K562 (cell line): Measurements from ENCODE around the gene GAL3ST3. TPM values are rescaled to one million over a fixed set of nuclear protein-coding genes. Genes with fewer than 3 reads are reported as not detected.

Experiments used
- ESRRA ChIP-seq: fragments of 450-650 bp; IDR thresholded peaks from 2 replicates; pipeline ENCODE4 v1.6.1; 2014; ENCODE audit warnings: low read depth, mild to moderate bottlenecking, moderate library complexity, borderline replicate concordance
- ETV1 ChIP-seq: fragments of 450-650 bp; conservative IDR thresholded peaks from 2 replicates; pipeline ENCODE4 v1.6.1; 2016; ENCODE audit warnings: missing genetic modification characterization, control low read depth, low read depth, missing compliant biosample characterization
- MAFG ChIP-seq: fragments of 450-650 bp; conservative IDR thresholded peaks from 2 replicates; pipeline ENCODE4 v1.6.1; 2016; ENCODE audit warnings: missing genetic modification characterization, missing compliant biosample characterization
- MYBL2 ChIP-seq, 2 experiments: fragments of 450-650 bp in 1 of 2; sonication (generic) in 1 of 2; formaldehyde crosslinking in 1 of 2; IDR thresholded peaks; 2 replicates each; pipeline versions ENCODE4 v1.6.1 to v1.8.1; 2017 to 2022; ENCODE audit warnings: borderline replicate concordance in 1 of 2, inconsistent platforms in 1 of 2, low read depth in 1 of 2, mild to moderate bottlenecking in 1 of 2, missing genetic modification reagents in 1 of 2, moderate library complexity in 1 of 2
- NFIC ChIP-seq: fragments of 450-650 bp; IDR thresholded peaks from 2 replicates; pipeline ENCODE4 v1.6.1; 2017; ENCODE audit warnings: mild to moderate bottlenecking, inconsistent platforms
- PHB2 ChIP-seq: fragments of 450-650 bp; IDR thresholded peaks from 2 replicates; pipeline ENCODE4 v1.6.1; 2017; ENCODE audit warnings: low read depth
- PPARD ChIP-seq: fragments of 250-450 bp; sonication (Bioruptor Pico); IDR thresholded peaks from 2 replicates; pipeline ENCODE4 v1.8.0; 2022; ENCODE audit warnings: inconsistent platforms, mild to moderate bottlenecking, moderate library complexity
- SAFB2 ChIP-seq: fragments of 200-400 bp; formaldehyde crosslinking; IDR thresholded peaks from 2 replicates; pipeline ENCODE4 v1.6.1; 2018; ENCODE audit warnings: borderline replicate concordance, low read length, low read depth, moderate library complexity; ENCODE audit not compliant: severe bottlenecking
- polyA plus RNA-seq, 8 experiments: library from polyadenylated mRNA; depleted of rRNA in 4 of 8; stranded (reverse) in 5 of 8; unstranded in 3 of 8; fragments of >200 nt; fragmentation: Nextera tagmentation in 2 of 8; fragmentation: Illumina TruSeq in 1 of 8; extraction: Ambion mirVana in 2 of 8; extraction: Trizol in 1 of 8; gene quantifications; 2 replicates each; pipeline versions ENCODE4 v1.2.1 to v1.2.3, GENCODE V29; 2011 to 2014; ENCODE audit warnings: inconsistent platforms in 1 of 8, missing spikeins in 1 of 8
- total RNA-seq, 7 experiments: library from RNA; depleted of rRNA in 6 of 7; stranded (reverse); fragments of >200 nt in 6 of 7; fragmentation: Illumina TruSeq in 2 of 7; extraction: Trizol in 2 of 7; gene quantifications; 2 replicates each; pipeline versions ENCODE4 v1.2.1 to v1.2.3, GENCODE V29; 2011 to 2021; ENCODE audit warnings: low replicate concordance in 1 of 7
- TF ChIP-seq, protein P1 (sequence below): sonication (generic); formaldehyde crosslinking; IDR thresholded peaks from 2 replicates; pipeline ENCODE4 v1.8.1; 2023; ENCODE audit warnings: missing genetic modification reagents, mild to moderate bottlenecking, borderline replicate concordance
- TF ChIP-seq, protein P2 (sequence below): fragments of 450-650 bp; formaldehyde crosslinking; IDR thresholded peaks from 2 replicates; pipeline ENCODE4 v1.4.0; 2020; ENCODE audit warnings: mild to moderate bottlenecking, mixed read lengths
- TF ChIP-seq, protein P3 (sequence below): fragments of 250-450 bp; sonication (Bioruptor Pico); IDR thresholded peaks from 2 replicates; pipeline ENCODE4 v1.4.0; 2020; ENCODE audit warnings: mild to moderate bottlenecking, moderate library complexity
- TF ChIP-seq, protein P4 (sequence below): fragments of 250-450 bp; sonication (Bioruptor Pico); IDR thresholded peaks from 2 replicates; pipeline ENCODE4 v1.5.0; 2021
- TF ChIP-seq, protein P5 (sequence below): fragments of 200-800 bp; sonication (Bioruptor generic); IDR thresholded peaks from 2 replicates; pipeline ENCODE4 v1.6.1; 2017; ENCODE audit warnings: missing genetic modification characterization, missing compliant biosample characterization

GAL3ST3 gene
- total and polyA plus RNA-seq, 9 of the 15 experiments (the other 6 are each of a cell fraction or from before 2014, with no cell fraction given), result not detected

DNA sequence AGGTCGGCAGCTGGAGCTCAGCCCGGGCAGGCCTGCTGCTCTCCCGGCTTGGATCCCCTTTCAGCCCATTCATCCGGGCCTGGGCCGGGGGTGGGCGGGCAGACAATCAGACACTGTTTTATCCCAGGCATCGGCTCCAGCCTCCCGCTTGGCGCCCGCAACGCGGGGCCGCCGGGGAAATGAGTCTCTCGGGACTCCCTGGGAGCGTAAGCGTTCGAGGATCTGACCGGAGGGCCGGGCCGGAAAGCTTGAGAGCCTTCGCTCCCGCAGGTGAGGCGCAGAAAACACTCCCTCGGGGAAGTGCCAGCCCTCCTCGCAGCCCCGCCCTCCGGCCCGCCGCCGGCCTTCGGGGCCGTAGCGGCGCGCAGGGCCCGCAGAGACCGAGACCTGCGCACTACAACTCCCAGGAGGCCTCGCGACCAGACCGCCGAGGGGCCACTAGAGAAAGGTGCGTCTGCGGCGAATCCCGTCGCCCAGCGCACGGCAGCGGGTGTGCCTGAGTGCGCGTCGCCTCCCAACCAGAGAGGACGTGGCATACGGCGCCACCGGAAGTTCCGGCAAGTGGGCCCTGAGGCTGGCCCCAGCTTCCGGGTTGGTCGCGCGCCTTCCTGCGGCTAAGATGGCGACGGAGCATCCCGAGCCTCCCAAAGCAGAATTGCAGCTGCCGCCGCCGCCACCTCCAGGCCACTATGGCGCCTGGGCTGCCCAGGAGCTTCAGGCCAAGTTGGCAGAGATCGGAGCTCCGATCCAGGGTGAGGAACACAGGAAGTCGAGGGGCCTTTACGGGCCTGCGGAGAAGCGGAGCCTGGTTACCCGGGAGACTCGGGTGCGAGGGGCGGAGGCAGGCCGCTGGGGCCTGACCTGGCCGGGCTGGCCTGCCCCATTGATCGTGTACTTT lies 3.1 kb upstream of the GAL3ST3 start, which contains the start of gene SF3B2 (continued):
- TF ChIP-seq, protein P1, sequence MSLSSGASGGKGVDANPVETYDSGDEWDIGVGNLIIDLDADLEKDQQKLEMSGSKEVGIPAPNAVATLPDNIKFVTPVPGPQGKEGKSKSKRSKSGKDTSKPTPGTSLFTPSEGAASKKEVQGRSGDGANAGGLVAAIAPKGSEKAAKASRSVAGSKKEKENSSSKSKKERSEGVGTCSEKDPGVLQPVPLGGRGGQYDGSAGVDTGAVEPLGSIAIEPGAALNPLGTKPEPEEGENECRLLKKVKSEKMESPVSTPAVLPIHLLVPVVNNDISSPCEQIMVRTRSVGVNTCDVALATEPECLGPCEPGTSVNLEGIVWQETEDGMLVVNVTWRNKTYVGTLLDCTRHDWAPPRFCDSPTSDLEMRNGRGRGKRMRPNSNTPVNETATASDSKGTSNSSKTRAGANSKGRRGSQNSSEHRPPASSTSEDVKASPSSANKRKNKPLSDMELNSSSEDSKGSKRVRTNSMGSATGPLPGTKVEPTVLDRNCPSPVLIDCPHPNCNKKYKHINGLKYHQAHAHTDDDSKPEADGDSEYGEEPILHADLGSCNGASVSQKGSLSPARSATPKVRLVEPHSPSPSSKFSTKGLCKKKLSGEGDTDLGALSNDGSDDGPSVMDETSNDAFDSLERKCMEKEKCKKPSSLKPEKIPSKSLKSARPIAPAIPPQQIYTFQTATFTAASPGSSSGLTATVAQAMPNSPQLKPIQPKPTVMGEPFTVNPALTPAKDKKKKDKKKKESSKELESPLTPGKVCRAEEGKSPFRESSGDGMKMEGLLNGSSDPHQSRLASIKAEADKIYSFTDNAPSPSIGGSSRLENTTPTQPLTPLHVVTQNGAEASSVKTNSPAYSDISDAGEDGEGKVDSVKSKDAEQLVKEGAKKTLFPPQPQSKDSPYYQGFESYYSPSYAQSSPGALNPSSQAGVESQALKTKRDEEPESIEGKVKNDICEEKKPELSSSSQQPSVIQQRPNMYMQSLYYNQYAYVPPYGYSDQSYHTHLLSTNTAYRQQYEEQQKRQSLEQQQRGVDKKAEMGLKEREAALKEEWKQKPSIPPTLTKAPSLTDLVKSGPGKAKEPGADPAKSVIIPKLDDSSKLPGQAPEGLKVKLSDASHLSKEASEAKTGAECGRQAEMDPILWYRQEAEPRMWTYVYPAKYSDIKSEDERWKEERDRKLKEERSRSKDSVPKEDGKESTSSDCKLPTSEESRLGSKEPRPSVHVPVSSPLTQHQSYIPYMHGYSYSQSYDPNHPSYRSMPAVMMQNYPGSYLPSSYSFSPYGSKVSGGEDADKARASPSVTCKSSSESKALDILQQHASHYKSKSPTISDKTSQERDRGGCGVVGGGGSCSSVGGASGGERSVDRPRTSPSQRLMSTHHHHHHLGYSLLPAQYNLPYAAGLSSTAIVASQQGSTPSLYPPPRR (CRISPR knock-in tag), result no peak
- TF ChIP-seq ESRRA, result peak; percentile 84; the same call in 1 of the 2 replicates
- TF ChIP-seq, protein P2, sequence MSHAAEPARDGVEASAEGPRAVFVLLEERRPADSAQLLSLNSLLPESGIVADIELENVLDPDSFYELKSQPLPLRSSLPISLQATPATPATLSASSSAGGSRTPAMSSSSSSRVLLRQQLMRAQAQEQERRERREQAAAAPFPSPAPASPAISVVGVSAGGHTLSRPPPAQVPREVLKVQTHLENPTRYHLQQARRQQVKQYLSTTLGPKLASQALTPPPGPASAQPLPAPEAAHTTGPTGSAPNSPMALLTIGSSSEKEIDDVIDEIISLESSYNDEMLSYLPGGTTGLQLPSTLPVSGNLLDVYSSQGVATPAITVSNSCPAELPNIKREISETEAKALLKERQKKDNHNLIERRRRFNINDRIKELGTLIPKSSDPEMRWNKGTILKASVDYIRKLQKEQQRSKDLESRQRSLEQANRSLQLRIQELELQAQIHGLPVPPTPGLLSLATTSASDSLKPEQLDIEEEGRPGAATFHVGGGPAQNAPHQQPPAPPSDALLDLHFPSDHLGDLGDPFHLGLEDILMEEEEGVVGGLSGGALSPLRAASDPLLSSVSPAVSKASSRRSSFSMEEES (CRISPR knock-in tag), result no peak
- TF ChIP-seq, protein P3, sequence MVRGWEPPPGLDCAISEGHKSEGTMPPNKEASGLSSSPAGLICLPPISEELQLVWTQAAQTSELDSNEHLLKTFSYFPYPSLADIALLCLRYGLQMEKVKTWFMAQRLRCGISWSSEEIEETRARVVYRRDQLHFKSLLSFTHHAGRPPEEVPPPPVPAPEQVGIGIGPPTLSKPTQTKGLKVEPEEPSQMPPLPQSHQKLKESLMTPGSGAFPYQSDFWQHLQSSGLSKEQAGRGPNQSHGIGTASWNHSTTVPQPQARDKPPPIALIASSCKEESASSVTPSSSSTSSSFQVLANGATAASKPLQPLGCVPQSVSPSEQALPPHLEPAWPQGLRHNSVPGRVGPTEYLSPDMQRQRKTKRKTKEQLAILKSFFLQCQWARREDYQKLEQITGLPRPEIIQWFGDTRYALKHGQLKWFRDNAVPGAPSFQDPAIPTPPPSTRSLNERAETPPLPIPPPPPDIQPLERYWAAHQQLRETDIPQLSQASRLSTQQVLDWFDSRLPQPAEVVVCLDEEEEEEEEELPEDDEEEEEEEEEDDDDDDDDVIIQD (CRISPR knock-in tag), result no peak
- no peak for TF ChIP-seq MYBL2 (IDR thresholded peaks at IDR 0.05; ENCODE audit: low read depth)
- no peak for TF ChIP-seq MYBL2 (CRISPR knock-in tag; IDR thresholded peaks at IDR 0.05; ENCODE audit: borderline replicate concordance)
- TF ChIP-seq, protein P4, sequence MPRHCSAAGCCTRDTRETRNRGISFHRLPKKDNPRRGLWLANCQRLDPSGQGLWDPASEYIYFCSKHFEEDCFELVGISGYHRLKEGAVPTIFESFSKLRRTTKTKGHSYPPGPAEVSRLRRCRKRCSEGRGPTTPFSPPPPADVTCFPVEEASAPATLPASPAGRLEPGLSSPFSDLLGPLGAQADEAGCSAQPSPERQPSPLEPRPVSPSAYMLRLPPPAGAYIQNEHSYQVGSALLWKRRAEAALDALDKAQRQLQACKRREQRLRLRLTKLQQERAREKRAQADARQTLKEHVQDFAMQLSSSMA (CRISPR knock-in tag), result peak; percentile 64; the same call in 1 of the 2 replicates
- no peak for TF ChIP-seq MAFG (tag)
- no peak for TF ChIP-seq SAFB2
- TF ChIP-seq PHB2, result no peak
- no peak for TF ChIP-seq PPARD (CRISPR knock-in tag)
- TF ChIP-seq, protein P5, sequence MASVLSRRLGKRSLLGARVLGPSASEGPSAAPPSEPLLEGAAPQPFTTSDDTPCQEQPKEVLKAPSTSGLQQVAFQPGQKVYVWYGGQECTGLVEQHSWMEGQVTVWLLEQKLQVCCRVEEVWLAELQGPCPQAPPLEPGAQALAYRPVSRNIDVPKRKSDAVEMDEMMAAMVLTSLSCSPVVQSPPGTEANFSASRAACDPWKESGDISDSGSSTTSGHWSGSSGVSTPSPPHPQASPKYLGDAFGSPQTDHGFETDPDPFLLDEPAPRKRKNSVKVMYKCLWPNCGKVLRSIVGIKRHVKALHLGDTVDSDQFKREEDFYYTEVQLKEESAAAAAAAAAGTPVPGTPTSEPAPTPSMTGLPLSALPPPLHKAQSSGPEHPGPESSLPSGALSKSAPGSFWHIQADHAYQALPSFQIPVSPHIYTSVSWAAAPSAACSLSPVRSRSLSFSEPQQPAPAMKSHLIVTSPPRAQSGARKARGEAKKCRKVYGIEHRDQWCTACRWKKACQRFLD (CRISPR knock-in tag), result no peak
- 0 out of 2 replicates have a peak, but pooled peaks have one; percentile 5 for TF ChIP-seq NFIC
- TF ChIP-seq ETV1 (tag), result peak; percentile 83
